Fibroblast of skin of right quadriceps (primary cell): ENCODE results near the gene OR1N1.
"Not testable (repeated sequence)": the region's sequence is repeated elsewhere in the genome, so short reads cannot be mapped to it uniquely, and the experiment has no call there.

Experiments used
- DNase-seq: peaks from one replicate; pipeline ENCODE4 v3.0.0-alpha.2; 2013

OR1N1 gene

GRCh38 chr9:122527193-122527592 is at the start of gene OR1N1:
OR1N1 (minus strand) TSS chr9:122527293; CDS start chr9:122527293, 0 bp downstream.
- DNase-seq: no peak

- no peak for DNase-seq
Observed at GRCh38 chr9:122572456-122572855, 45.4 kb upstream of the OR1N1 start.

GRCh38 chr9:122567901-122568300 is 40.8 kb upstream of the OR1N1 start:
- no peak for DNase-seq

- DNase-seq: no peak
Observed at GRCh38 chr9:122562134-122562760, 35.2 kb upstream of the OR1N1 start.

- DNase-seq: no peak
Observed at GRCh38 chr9:122561446-122561845, 34.4 kb upstream of the OR1N1 start.

- DNase-seq: no peak
Observed at GRCh38 chr9:122552812-122553211, 25.7 kb upstream of the OR1N1 start, which contains the start of gene OR1N2. OR1N2 (plus strand) TSS chr9:122553112; CDS start chr9:122553212, 100 bp downstream.

GRCh38 chr9:122551371-122551770 is 24.3 kb upstream of the OR1N1 start:
- no peak for DNase-seq

GRCh38 chr9:122546196-122546595 is 19.1 kb upstream of the OR1N1 start:
- no peak for DNase-seq

GRCh38 chr9:122538757-122539156 is 11.7 kb upstream of the OR1N1 start:
- no peak for DNase-seq

GRCh38 chr9:122537066-122537465 is 10.0 kb upstream of the OR1N1 start:
- DNase-seq: not testable (repeated sequence)

- no peak for DNase-seq
Observed at GRCh38 chr9:122536134-122536533, 9.0 kb upstream of the OR1N1 start.

- not testable (repeated sequence) for DNase-seq
Observed at GRCh38 chr9:122531157-122531556, 4.1 kb upstream of the OR1N1 start.

- DNase-seq: no peak
Observed at GRCh38 chr9:122526602-122527001, 491 bp downstream of the OR1N1 start.

- DNase-seq: no peak
Observed at GRCh38 chr9:122519376-122519775, 7.7 kb downstream of the OR1N1 start.

- no peak for DNase-seq
Observed at GRCh38 chr9:122518841-122519240, 8.3 kb downstream of the OR1N1 start, which contains the start of gene OR1J4. OR1J4 (plus strand) TSS chr9:122519141; CDS start chr9:122519141, 0 bp downstream.

- no peak for DNase-seq
Observed at GRCh38 chr9:122518226-122518625, 8.9 kb downstream of the OR1N1 start.

- DNase-seq: no peak
Observed at GRCh38 chr9:122510502-122510901, 16.6 kb downstream of the OR1N1 start, which contains the start of gene OR1J2. OR1J2 (plus strand) TSS chr9:122510802; CDS start chr9:122510802, 0 bp downstream.

GRCh38 chr9:122506964-122507363 is 20.1 kb downstream of the OR1N1 start:
- DNase-seq: no peak

GRCh38 chr9:122498883-122499288 is 28.2 kb downstream of the OR1N1 start:
- peak; percentile 13 for DNase-seq

GRCh38 chr9:122479062-122479461 is 48.0 kb downstream of the OR1N1 start:
- no peak for DNase-seq

GRCh38 chr9:122477826-122478225 is 49.3 kb downstream of the OR1N1 start, which contains the start of gene OR1J1:
OR1J1 (minus strand) TSS chr9:122477926; CDS start chr9:122477926, 0 bp downstream.
- DNase-seq: no peak

- no peak for DNase-seq
Observed at GRCh38 chr9:122477346-122477745, 49.7 kb downstream of the OR1N1 start.
